DND-41 (cell line): ENCODE data around the gene SCT.

Source experiments
- EZH2 ChIP-seq: IDR thresholded peaks from 3 replicates; pipeline ENCODE4 v1.6.1; 2012; ENCODE audit warnings: borderline replicate concordance, low read depth, mild to moderate bottlenecking, moderate library complexity, low read length, inconsistent platforms; ENCODE audit not compliant: severe bottlenecking
- TF ChIP-seq, protein P1 (sequence below): IDR thresholded peaks from 2 replicates; pipeline ENCODE4 v1.5.1; 2012; ENCODE audit warnings: borderline replicate concordance, low read length, moderate library complexity, mild to moderate bottlenecking; ENCODE audit not compliant: poor library complexity, severe bottlenecking; ENCODE audit errors: extremely low read depth

DNA sequence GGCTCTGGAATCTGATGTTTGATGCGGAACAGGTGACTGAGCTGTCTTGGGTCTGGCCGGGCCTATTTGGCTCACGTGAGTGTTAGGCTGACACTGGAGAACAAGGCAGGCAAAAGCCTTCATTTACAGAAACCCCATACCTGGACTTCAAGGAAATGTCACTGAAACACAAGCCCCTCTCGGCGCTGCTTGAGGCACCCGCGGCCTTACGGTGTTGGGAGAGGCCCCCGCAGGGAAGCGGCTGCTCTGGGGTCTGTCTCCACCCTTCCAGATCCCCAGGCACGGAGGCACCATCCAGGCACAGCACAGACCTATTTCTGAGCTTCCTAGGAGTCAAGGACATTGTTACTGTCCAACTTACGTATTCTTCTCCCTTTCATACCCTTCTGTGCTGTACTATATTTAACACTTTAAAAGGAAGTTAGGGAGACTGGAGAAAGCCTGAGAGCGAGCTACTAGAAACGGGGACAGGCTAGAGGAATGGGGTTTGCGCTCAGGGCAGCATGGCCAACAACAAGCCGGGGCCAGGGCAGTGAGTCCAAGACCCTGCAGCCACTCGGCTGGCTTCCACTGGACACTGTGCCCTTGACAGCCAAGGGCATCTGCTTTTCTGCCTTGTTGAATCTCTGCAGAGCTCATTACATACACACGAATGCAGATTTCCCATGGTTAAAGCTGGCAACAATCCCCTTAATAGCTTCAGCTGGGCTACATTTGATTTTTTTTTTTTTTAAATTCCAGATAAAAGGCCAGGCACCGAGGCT, 33.9 kb upstream of the SCT start:
- TF ChIP-seq EZH2 = no peak
- TF ChIP-seq, protein P1, sequence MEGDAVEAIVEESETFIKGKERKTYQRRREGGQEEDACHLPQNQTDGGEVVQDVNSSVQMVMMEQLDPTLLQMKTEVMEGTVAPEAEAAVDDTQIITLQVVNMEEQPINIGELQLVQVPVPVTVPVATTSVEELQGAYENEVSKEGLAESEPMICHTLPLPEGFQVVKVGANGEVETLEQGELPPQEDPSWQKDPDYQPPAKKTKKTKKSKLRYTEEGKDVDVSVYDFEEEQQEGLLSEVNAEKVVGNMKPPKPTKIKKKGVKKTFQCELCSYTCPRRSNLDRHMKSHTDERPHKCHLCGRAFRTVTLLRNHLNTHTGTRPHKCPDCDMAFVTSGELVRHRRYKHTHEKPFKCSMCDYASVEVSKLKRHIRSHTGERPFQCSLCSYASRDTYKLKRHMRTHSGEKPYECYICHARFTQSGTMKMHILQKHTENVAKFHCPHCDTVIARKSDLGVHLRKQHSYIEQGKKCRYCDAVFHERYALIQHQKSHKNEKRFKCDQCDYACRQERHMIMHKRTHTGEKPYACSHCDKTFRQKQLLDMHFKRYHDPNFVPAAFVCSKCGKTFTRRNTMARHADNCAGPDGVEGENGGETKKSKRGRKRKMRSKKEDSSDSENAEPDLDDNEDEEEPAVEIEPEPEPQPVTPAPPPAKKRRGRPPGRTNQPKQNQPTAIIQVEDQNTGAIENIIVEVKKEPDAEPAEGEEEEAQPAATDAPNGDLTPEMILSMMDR = no peak
